ENCODE data around the gene RAB6B. TPM values are rescaled to one million over a fixed set of nuclear protein-coding genes. Genes with fewer than 3 reads are reported as not detected.

The RAB6B gene
- total RNA-seq, 6 experiments from 2014 or later, result 1.6 to 5.4 (median 2.1) TPM

DNA sequence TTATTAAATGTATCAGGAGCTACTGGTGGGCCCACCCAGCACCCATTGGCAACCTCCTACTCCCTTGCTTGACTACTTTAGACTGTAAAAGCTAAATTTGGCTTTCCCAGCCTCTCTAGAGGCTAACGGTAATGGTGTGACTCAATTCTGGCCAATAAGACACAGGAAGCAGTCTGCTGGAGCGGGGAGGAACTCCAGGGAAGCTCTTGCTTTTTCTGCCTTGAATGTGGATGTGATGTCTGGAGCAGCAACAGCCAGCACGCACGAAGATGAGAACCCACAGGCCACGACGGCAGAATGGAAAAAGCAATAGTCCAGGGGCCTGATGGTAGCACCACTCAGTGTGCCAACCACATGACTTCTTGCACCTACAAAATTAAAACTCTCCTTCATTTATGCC lies 39.9 kb downstream of the RAB6B start:
- no peaks in the 10 kb centered on the region for H3K9me3 Mint-ChIP-seq
- H3K27me3 Mint-ChIP-seq (ENCODE audit: insufficient read depth), result peaks cover 4% of the 10 kb centered on the region
- no peak overlapping the region for H3K4me3 Mint-ChIP-seq
- no peak for DNase-seq
- H3K36me3 Mint-ChIP-seq (ENCODE audit: low read depth), result no peaks in the 10 kb centered on the region
- H3K4me1 Mint-ChIP-seq (ENCODE audit: low read depth), result peaks cover 15% of the 10 kb centered on the region
- H3K27ac Mint-ChIP-seq, result no peak overlapping the region
- no peak for TF ChIP-seq CTCF (IDR thresholded peaks at IDR 0.05)

- H3K4me3 Mint-ChIP-seq, result no peak overlapping the region
- peaks cover 4% of the 10 kb centered on the region for H3K27me3 Mint-ChIP-seq (ENCODE audit: insufficient read depth)
- peaks cover 15% of the 10 kb centered on the region for H3K4me1 Mint-ChIP-seq (ENCODE audit: low read depth)
- no peak overlapping the region for H3K27ac Mint-ChIP-seq
- no peak for TF ChIP-seq CTCF (IDR thresholded peaks at IDR 0.05)
- no peaks in the 10 kb centered on the region for H3K9me3 Mint-ChIP-seq
- no peak for DNase-seq
- H3K36me3 Mint-ChIP-seq (ENCODE audit: low read depth), result no peaks in the 10 kb centered on the region
Observed at GRCh38 chr3:133855002-133855370, 40.7 kb downstream of the RAB6B start.

DNA sequence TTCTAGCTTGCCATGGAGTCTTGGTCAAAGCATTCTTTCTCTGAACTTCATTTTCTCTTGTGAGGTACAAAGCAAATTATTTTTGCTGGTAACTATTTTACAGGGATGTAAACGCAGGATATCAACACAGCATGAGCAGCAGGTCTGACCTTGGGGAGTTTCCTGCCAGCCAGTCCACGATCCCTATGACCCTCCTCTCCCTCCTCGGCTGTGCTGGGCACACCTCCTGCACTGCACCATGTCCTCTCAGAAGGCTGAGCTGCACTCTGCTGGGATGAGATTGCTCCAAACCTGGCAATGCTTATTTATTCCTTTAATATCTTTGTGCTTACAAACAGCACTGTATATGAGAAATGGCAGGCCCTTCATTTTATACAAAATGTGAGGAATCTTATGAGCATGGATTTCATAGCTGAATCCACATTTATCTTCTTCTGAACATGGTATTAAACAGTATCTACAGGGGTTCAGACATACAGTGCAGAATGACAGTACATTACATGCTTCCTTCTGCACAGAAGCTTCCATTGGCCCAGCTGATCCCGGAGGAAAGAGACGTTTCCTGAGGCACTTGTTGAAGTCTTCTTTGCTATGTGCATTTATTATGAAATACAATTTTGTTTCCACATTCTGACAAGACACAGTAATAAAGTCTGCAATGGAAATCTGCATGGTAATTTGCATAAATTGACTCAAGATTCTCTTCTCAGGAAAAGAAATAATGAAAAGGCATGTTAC lies 41.2 kb downstream of the RAB6B start:
- TF ChIP-seq CTCF (IDR thresholded peaks at IDR 0.05), result no peak
- DNase-seq, result no peak
- peaks cover 2% of the 10 kb centered on the region; the same call in 1 of the 2 replicates for H3K27me3 Mint-ChIP-seq (ENCODE audit: insufficient read depth)
- H3K9me3 Mint-ChIP-seq, result no peaks in the 10 kb centered on the region
- no peaks in the 10 kb centered on the region for H3K36me3 Mint-ChIP-seq (ENCODE audit: low read depth)
- H3K27ac Mint-ChIP-seq, result no peak overlapping the region
- peaks cover 15% of the 10 kb centered on the region for H3K4me1 Mint-ChIP-seq (ENCODE audit: low read depth)
- H3K4me3 Mint-ChIP-seq, result no peak overlapping the region

DNA sequence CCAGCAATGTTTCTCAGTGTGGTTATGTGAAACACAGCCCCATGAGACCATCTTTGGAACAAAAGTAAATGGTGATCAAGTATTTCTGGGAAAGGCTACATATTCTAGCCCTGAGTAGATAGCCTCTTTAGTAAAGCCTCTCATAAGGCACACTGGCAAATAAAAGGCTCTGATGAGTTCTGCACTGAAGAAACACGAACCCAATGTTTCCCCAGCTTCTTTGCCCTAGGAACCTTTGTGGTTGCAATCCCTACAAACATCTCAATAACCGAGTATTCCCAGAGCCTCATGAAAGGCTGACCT lies 41.8 kb downstream of the RAB6B start:
- Mint-ChIP-seq H3K4me3 (no peak overlapping the region), H3K36me3 (ENCODE audit: low read depth) (no peaks in the 10 kb centered on the region), H3K4me1 (ENCODE audit: low read depth) (peaks cover 15% of the 10 kb centered on the region), H3K27me3 (ENCODE audit: insufficient read depth) (peaks cover 2% of the 10 kb centered on the region; the same call in 1 of the 2 replicates), H3K27ac (no peak overlapping the region), H3K9me3 (no peaks in the 10 kb centered on the region)
- TF ChIP-seq CTCF (IDR thresholded peaks at IDR 0.05), result no peak
- no peak for DNase-seq

DNA sequence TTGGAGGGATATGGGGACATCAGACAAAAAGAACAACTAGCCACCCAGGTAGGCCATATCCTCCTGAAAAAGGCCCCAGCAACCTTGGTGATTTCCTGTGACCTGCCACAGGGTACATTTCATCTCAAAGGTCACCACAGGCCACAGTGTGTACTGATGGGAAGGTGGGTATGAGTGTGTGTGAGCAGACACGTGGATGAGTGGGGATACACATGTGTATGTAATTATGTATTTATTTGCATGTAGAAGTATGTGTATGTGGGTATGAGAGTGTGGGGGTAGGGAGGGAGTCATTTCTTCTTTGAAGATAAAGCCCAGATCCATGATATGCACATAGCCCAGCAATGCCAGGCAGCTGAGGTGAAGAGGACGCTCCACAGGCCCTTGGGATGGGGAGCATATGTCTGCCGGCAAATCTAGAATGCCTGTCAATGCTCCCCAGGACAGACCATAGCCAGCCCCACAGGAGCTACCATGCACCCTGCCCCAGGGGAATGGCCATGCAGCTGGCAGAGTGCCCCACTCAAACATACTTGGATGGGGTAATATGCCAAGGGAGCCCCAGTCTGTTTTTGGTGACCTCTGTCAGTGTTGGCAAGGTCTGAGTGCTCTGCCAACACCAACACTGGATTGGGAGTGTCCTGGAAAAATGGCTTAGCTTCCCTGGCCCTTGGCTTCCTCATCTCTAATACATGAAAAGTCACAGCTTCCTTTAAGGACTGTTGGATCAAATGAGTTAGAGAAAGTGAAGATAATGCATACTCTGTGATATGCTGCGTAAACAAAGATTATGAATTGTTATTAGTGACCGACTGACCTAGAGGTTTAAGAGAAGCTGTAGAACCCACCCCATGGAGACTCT lies 42.4 kb downstream of the RAB6B start:
- no peak overlapping the region for H3K27ac Mint-ChIP-seq
- TF ChIP-seq CTCF (IDR thresholded peaks at IDR 0.05), result no peak
- H3K4me1 Mint-ChIP-seq (ENCODE audit: low read depth), result peaks cover 15% of the 10 kb centered on the region
- DNase-seq, result no peak
- no peaks in the 10 kb centered on the region for H3K36me3 Mint-ChIP-seq (ENCODE audit: low read depth)
- H3K27me3 Mint-ChIP-seq (ENCODE audit: insufficient read depth), result peaks cover 2% of the 10 kb centered on the region; the same call in 1 of the 2 replicates
- H3K9me3 Mint-ChIP-seq, result no peaks in the 10 kb centered on the region
- no peak overlapping the region for H3K4me3 Mint-ChIP-seq

Measured in HFFc6 (cell line).